ENCODE results near the gene WWOX. TPM values are rescaled to one million over a fixed set of nuclear protein-coding genes. Genes with fewer than 3 reads are reported as not detected.

WWOX gene
- total RNA-seq, 1 donor: 24.2 TPM

DNA sequence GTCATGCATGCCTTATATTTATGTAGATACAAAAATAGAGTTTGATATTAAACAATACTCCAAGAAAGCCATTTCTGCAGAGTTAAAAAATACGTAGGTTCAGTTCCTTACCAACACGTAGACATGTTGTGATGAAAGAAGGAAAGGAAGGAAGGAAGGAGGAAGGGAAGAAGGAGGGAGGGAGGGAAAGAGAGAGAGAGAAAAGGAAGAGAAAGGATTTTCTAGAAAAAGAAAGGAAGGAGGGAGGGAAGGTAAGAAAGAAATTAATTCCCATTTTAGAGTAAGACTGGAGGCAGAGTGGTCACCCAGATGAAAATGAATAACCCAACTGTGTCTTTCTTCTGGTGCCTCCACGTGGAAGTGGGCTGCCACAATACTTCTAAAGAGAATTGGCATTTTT is 652.1 kb downstream of the WWOX start:
- H3K4me3 ChIP-seq (ENCODE audit: low read depth, low read length): no peak overlapping the region
- no peak for TF ChIP-seq CTCF (IDR thresholded peaks at IDR 0.05; ENCODE audit: insufficient read depth, low read length)
- DNase-seq (ENCODE audit: low read depth): no peak

- DNase-seq (ENCODE audit: low read depth): no peak
- no peak overlapping the region for H3K4me3 ChIP-seq (ENCODE audit: low read depth, low read length)
- TF ChIP-seq CTCF (IDR thresholded peaks at IDR 0.05; ENCODE audit: insufficient read depth, low read length): no peak
Measured at GRCh38 chr16:78754713-78755112, 655.3 kb downstream of the WWOX start.

- H3K4me3 ChIP-seq (ENCODE audit: low read depth, low read length): no peak overlapping the region
- no peak for TF ChIP-seq CTCF (IDR thresholded peaks at IDR 0.05; ENCODE audit: insufficient read depth, low read length)
- no peak for DNase-seq (ENCODE audit: low read depth)
Measured at GRCh38 chr16:78755751-78756661, 656.6 kb downstream of the WWOX start.

GRCh38 chr16:78759596-78759995 is 660.1 kb downstream of the WWOX start:
- DNase-seq (ENCODE audit: low read depth): no peak
- TF ChIP-seq CTCF (IDR thresholded peaks at IDR 0.05; ENCODE audit: insufficient read depth, low read length): no peak
- H3K4me3 ChIP-seq (ENCODE audit: low read depth, low read length): no peak overlapping the region

GRCh38 chr16:78760611-78761010 is 661.2 kb downstream of the WWOX start:
- H3K4me3 ChIP-seq (ENCODE audit: low read depth, low read length): no peak overlapping the region
- no peak for DNase-seq (ENCODE audit: low read depth)
- TF ChIP-seq CTCF (IDR thresholded peaks at IDR 0.05; ENCODE audit: insufficient read depth, low read length): no peak

- TF ChIP-seq CTCF (IDR thresholded peaks at IDR 0.05; ENCODE audit: insufficient read depth, low read length): no peak
- no peak for DNase-seq (ENCODE audit: low read depth)
- no peak overlapping the region for H3K4me3 ChIP-seq (ENCODE audit: low read depth, low read length)
Measured at GRCh38 chr16:78761427-78761826, 662.0 kb downstream of the WWOX start.
